SU-DHL-6 (cell line): ENCODE results near the gene POU4F3.

Experiments used
- CTCF ChIP-seq: fragments of 200-600 bp; sonication (generic); IDR thresholded peaks from one replicate; pipeline ENCODE4 v1.5.1; 2017; ENCODE audit warnings: antibody characterized with exemption, mild to moderate bottlenecking, low read length, moderate library complexity; ENCODE audit not compliant: insufficient read depth, poor library complexity, severe bottlenecking
- EZH2phosphoT487 ChIP-seq: fragments of 200-600 bp; sonication (generic), shearing (Covaris generic); conservative IDR thresholded peaks from 2 replicates; pipeline ENCODE4 v1.6.1; 2018; ENCODE audit warnings: mild to moderate bottlenecking, antibody characterized with exemption, low read length, moderate library complexity, mixed read lengths

GRCh38 chr5:146340260-146341081, 1.8 kb downstream of the POU4F3 start:
- TF ChIP-seq CTCF, result no peak
- no peak for TF ChIP-seq EZH2phosphoT487
